ENCODE data around the gene PTGDR2.

DNA sequence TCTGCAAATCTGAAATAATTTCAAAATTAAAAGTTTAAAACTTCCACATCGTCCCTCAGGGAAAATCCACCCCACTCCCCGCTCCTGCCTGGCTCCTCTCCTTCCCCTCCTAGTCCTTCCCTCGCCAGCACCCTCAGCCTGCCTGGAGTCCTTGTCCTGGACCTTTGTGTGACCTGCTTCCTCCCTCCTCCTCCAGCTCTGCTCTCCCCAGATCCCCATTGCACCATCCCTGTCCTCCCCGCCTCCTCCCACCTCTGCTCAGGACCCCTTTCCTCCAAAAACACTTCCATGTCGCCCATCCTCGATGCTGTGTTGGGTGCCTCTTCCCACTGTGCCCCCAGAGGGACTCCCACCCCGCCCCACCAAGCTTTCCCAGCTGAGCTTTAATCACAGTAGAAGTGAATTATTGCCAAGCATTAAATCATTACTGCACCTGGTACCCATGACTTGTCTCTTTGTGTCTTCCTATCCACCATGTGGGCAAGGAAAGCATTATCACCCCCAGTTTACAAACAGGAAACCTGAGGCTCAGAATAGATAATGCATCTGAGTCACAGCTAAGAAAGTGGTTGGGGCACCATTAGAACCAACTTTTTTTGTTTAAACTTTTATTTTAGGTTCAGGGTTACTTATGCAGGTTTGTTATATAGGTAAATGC lies 9.2 kb upstream of the PTGDR2 start:
- TF ChIP-seq POLR2A (IDR thresholded peaks at IDR 0.05; ENCODE audit: low read length) (no peak), GATA1 (IDR thresholded peaks at IDR 0.05; ENCODE audit: low read depth, low read length) (no peak)
